PC-9 (cell line): ENCODE measurements around the gene RHAG.

Experiments
- CTCF ChIP-seq: fragments of 200-600 bp; sonication (generic); conservative IDR thresholded peaks from 2 replicates; pipeline ENCODE4 v1.6.1; 2017; ENCODE audit warnings: mixed run types, antibody characterized with exemption, mild to moderate bottlenecking, moderate library complexity
- EZH2 ChIP-seq: fragments of 200-600 bp; sonication (generic); IDR thresholded peaks from 2 replicates; pipeline ENCODE4 v1.8.0; 2017; ENCODE audit warnings: antibody characterized with exemption, low read depth

- TF ChIP-seq CTCF (no peak), EZH2 (no peak)
Measured at GRCh38 chr6:49664817-49665216, 28.2 kb upstream of the RHAG start.
